ENCODE data around the gene ZFY.

- TF ChIP-seq POLR2A (IDR thresholded peaks at IDR 0.05; ENCODE audit: borderline replicate concordance, extremely low read depth, insufficient read depth, insufficient read length) (no peak), CTCF (IDR thresholded peaks at IDR 0.05 in 2 of 3, conservative IDR thresholded peaks at IDR 0.05 in 1 of 3; ENCODE audit: borderline replicate concordance in 1 of 3, insufficient read depth in 1 of 3, low read depth in 2 of 3, low read length in 2 of 3) (no peak), EZH2phosphoT487 (IDR thresholded peaks at IDR 0.05; ENCODE audit: borderline replicate concordance) (no peak), RAD21 (IDR thresholded peaks at IDR 0.05; ENCODE audit: low read depth) (no peak), TCF7L2 (IDR thresholded peaks at IDR 0.05; ENCODE audit: borderline replicate concordance, extremely low read depth, insufficient read depth, insufficient read length) (no peak), JUND (IDR thresholded peaks at IDR 0.05) (no peak), POLR2AphosphoS5 (IDR thresholded peaks at IDR 0.05; ENCODE audit: low read depth, low read length) (no peak), EZH2 (IDR thresholded peaks at IDR 0.05) (no peak), ZBTB33 (IDR thresholded peaks at IDR 0.05; ENCODE audit: extremely low read depth, insufficient replicate concordance, low read length) (no peak), CEBPB (IDR thresholded peaks at IDR 0.05; ENCODE audit: low read depth) (no peak), MAX (IDR thresholded peaks at IDR 0.05) (no peak), SRF (IDR thresholded peaks at IDR 0.05; ENCODE audit: low read depth) (no peak), REST (IDR thresholded peaks at IDR 0.05; ENCODE audit: low read depth) (no peak)
Observed at GRCh38 chrY:3003516-3003830, 68.3 kb downstream of the ZFY start.

Measured in HCT116 (cell line).